HUES48 (cell line): Measurements from ENCODE around the gene SUDS3.
"Not testable (repeated sequence)": the region's sequence is repeated elsewhere in the genome, so short reads cannot be mapped to it uniquely, and the experiment has no call there.

ENCODE experiments used
- H3K27ac ChIP-seq: one replicate; pipeline ENCODE4 v1.7.0; 2013; ENCODE audit warnings: low read depth, low read length, inconsistent platforms
- H3K27me3 ChIP-seq: 2 replicates; pipeline ENCODE4 v1.6.1; 2013; ENCODE audit warnings: mild to moderate bottlenecking, low read length; ENCODE audit not compliant: control insufficient read depth, insufficient read depth
- H3K36me3 ChIP-seq: 2 replicates; pipeline ENCODE4 v1.6.1; 2013; ENCODE audit warnings: low read length; ENCODE audit not compliant: control insufficient read depth, insufficient read depth
- H3K4me1 ChIP-seq: 2 replicates; pipeline ENCODE4 v1.6.1; 2013; ENCODE audit warnings: mild to moderate bottlenecking, low read length; ENCODE audit not compliant: control insufficient read depth, insufficient read depth
- H3K4me3 ChIP-seq: 2 replicates; pipeline ENCODE4 v1.5.1; 2013; ENCODE audit warnings: mild to moderate bottlenecking, low read depth, low read length
- H3K9ac ChIP-seq: 2 replicates; pipeline ENCODE4 v1.6.1; 2013; ENCODE audit warnings: mild to moderate bottlenecking, low read depth, low read length, moderate library complexity
- H3K9me3 ChIP-seq: 2 replicates; pipeline ENCODE4 v1.6.1; 2013; ENCODE audit warnings: low read length; ENCODE audit not compliant: control insufficient read depth, insufficient read depth

SUDS3 gene

DNA sequence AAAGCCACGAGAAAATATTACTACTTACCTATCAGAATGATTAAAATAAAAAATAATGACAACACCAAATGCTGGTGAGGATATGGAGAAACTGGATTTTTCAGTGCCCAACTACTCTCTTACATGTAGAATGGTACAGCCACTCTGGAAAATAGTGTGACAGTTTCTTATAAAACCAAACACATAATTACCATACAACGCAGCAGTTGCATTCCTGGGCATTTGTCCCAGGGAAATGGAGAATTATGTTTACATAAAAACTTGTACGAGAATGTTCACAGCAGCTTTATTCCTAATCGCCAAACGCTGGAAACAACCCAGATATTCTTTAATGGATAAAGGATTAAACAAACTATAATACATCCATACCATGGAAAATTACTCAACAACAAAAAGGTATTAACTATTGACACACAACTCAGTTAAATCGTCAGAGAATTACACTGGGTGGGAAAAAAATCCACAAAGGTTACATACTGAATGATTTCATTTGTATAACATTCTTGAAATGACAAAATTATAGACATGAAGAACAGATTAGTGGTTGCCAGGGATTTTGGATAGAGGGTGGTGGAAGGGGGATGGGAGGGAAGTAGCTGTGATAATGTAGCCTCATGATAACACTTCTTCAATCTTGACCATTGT lies 39.0 kb upstream of the SUDS3 start:
- Histone ChIP-seq H3K36me3 (no peaks in the 10 kb centered on the region), H3K4me1 (peaks cover 4% of the 10 kb centered on the region; the same call in 1 of the 2 replicates), H3K4me3 (no peak overlapping the region), H3K9ac (no peak overlapping the region), H3K9me3 (no peaks in the 10 kb centered on the region), H3K27me3 (no peaks in the 10 kb centered on the region), H3K27ac (no peak overlapping the region)

DNA sequence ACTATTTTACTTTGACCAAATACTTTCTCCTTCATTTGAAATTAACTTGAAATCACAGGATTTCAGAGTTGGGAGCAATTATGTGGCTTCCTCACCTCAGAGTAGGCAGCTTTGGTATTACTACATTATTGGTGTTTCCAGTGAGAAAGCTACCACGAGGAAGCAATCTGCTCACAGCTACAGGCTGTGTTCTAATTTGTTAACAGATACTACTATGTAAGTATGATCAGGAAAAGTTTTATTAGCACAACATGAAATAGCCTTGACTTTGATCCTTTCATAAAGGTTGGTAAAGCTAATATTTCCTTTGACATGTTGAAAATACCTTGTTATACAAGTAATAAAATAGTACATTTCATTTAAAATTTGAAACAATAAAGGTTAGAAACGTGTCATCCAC lies 34.3 kb upstream of the SUDS3 start:
- no peaks in the 10 kb centered on the region for H3K36me3 ChIP-seq
- H3K4me1 ChIP-seq: peaks cover 18% of the 10 kb centered on the region; the same call in 1 of the 2 replicates
- H3K4me3 ChIP-seq: no peak overlapping the region
- H3K9me3 ChIP-seq: no peaks in the 10 kb centered on the region
- H3K27me3 ChIP-seq: no peaks in the 10 kb centered on the region
- no peak overlapping the region for H3K9ac ChIP-seq
- H3K27ac ChIP-seq: no peak overlapping the region

DNA sequence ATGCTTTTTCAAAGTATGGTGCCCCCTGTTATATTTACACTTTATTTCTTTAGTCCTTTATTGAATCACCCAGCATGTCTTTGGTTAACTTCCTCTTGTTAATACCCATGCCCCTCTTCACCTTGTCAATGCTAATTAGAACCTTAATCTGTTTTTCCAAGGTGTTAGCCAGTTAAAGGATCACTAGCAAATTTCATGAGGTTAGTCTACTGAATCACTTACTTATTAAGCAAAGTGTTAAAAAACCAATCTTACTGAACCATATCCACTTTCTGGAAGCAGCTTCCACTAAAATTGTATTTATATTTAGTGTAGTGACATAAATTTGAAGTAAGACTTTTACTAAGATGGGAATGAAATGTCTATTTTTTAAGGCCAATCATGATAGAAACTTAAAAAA lies 31.5 kb upstream of the SUDS3 start:
- Histone ChIP-seq H3K9me3 (no peaks in the 10 kb centered on the region), H3K36me3 (no peaks in the 10 kb centered on the region), H3K4me1 (peaks cover 14% of the 10 kb centered on the region; the same call in 1 of the 2 replicates), H3K4me3 (no peak overlapping the region), H3K27me3 (no peaks in the 10 kb centered on the region), H3K27ac (no peak overlapping the region), H3K9ac (no peak overlapping the region)

DNA sequence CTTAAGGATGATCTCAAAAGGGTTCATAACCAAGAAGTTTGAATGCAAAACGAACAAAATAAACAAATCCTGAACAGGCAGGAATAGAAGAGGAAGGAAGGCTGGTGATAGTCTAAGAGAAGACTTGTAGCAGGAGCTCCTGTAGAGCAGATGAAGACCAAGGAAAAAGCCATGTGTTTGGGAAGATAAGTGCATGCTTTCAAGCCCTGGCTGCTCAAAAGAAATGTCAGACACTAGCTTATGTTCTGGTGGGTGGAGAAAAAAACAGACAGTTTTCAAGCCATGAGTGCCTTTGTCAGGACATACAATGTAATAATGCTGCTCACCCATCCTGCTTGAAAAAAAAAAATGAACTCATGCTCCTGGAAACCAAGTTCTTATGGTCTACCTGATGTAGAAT lies 31.0 kb upstream of the SUDS3 start:
- Histone ChIP-seq H3K4me1 (peaks cover 14% of the 10 kb centered on the region; the same call in 1 of the 2 replicates), H3K4me3 (no peak overlapping the region), H3K36me3 (no peaks in the 10 kb centered on the region), H3K27me3 (no peaks in the 10 kb centered on the region), H3K9ac (no peak overlapping the region), H3K9me3 (no peaks in the 10 kb centered on the region), H3K27ac (no peak overlapping the region)

DNA sequence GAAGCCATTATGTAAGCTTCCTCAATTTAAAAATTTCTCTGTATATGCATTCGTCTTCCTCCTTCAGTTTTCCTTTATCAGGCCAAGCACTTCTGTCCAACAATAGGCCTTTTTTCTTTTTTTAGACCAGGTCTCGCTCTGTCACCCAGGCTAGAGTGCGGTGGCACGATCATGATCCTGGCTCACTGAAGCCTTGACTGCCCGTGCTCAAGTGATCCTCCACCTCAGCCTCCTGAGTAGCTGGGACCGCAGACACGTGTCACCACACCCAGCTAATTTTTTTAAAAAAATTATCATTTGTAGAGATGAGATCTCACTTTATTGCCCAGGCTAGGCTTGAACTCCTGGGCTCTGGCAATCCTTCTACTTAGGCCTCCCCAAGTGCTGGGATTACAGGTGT lies 29.5 kb upstream of the SUDS3 start:
- H3K27ac ChIP-seq: no peak overlapping the region
- peaks cover 14% of the 10 kb centered on the region; the same call in 1 of the 2 replicates for H3K4me1 ChIP-seq
- H3K9ac ChIP-seq: no peak overlapping the region
- no peaks in the 10 kb centered on the region for H3K9me3 ChIP-seq
- H3K4me3 ChIP-seq: no peak overlapping the region
- no peaks in the 10 kb centered on the region for H3K36me3 ChIP-seq
- H3K27me3 ChIP-seq: no peaks in the 10 kb centered on the region

DNA sequence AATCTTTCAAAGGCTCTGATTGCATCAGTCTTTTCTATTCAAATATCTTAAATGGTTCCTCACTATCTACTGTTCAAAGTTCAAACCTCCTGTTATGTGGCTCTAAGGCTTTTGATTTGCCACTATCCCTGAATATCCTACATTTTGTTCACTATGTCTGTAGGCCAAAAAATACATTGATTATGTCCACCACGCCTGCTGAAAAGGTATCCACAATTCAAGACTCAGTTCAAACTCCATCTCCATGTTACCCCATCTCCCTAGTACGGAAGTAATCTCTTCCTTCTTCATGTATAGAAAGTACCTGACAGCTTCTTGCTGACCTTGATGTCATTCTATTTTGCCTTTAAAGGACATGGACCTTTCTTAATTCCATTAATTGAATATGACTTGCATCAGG lies 28.4 kb upstream of the SUDS3 start:
- H3K9me3 ChIP-seq: no peaks in the 10 kb centered on the region
- no peaks in the 10 kb centered on the region for H3K27me3 ChIP-seq
- no peak overlapping the region for H3K9ac ChIP-seq
- H3K4me1 ChIP-seq: peaks cover 14% of the 10 kb centered on the region; the same call in 1 of the 2 replicates
- H3K27ac ChIP-seq: no peak overlapping the region
- no peaks in the 10 kb centered on the region for H3K36me3 ChIP-seq
- H3K4me3 ChIP-seq: no peak overlapping the region

DNA sequence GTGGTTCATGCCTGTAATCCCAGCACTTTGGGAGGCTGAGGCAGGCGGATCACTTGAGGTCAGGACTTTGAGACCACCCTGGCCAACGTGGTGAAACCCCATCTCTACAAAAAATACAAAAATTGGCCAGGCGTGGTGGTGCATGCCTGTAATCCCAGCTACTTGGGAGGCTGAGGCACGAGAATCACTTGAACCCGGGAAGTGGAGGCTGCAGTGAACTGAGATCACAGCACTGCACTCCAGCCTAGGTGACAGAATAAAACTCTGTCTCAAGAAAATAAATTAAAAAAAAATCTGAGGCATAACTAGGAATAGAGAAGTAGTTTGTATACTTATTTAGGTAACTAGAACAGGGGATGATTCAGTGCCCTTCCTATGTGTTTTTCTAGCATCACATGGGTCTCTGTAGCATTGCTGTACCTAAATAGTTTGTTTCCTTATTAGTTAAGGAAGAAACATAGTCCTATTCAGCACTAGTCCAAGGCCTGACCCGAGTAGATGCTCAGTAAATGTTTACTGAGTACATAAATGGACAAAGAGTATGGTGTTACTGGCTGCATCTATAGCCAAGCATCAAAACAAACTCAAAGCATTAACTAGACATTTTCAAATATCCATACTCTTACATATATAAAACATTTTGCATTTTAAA lies 25.3 kb upstream of the SUDS3 start:
- H3K4me1 ChIP-seq: no peaks in the 10 kb centered on the region
- H3K4me3 ChIP-seq: no peak overlapping the region
- H3K27ac ChIP-seq: no peak overlapping the region
- H3K9me3 ChIP-seq: no peaks in the 10 kb centered on the region
- no peak overlapping the region for H3K9ac ChIP-seq
- no peaks in the 10 kb centered on the region for H3K36me3 ChIP-seq
- no peaks in the 10 kb centered on the region for H3K27me3 ChIP-seq

DNA sequence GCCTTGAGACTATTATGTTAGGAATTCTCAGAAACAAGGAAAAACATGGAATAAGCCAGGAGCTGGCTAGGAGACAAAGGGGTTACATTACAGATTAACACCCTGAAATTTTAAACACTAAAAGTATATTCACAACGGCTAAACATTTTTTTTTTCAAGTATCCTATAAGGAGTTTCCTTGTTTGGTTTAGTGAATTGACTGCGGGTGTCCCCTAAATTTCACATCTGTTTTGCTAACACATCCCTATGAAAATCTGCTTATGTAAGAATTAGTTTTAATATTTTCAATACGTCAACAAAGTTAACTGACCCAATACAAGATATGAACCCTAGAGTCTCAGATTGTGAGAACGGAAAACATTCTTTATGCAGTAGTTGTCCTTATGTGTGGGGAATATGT lies 22.6 kb upstream of the SUDS3 start:
- no peaks in the 10 kb centered on the region; the same call in 1 of the 2 replicates for H3K4me1 ChIP-seq

DNA sequence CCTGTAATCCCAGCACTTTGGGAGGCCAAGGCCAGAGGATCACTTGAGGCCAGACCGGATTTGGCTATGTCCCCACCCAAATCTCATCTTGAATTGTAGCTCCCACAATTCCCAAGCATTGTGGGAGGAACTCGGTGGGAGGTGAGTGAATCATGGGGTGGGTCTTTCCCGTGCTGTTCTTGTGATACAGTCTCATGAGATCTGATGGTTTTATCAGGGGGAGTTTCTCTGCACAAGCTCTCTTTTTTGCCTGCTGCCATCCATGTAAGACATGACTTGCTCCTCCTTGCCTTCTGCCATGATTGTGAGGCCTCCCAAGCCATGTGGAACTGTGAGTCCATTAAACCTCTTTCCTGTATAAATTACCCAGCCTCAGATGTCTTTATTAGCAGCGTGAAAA lies 21.9 kb upstream of the SUDS3 start:
- not testable (repeated sequence) for H3K27ac ChIP-seq, H3K9me3 ChIP-seq, H3K4me3 ChIP-seq, H3K4me1 ChIP-seq, H3K27me3 ChIP-seq, H3K36me3 ChIP-seq, H3K9ac ChIP-seq

More for the DNA sequence above, 22.6 kb upstream of the SUDS3 start:
- Histone ChIP-seq H3K4me3 (no peak overlapping the region), H3K27ac (no peak overlapping the region), H3K9me3 (no peaks in the 10 kb centered on the region), H3K36me3 (no peaks in the 10 kb centered on the region), H3K9ac (no peak overlapping the region), H3K27me3 (no peaks in the 10 kb centered on the region)

DNA sequence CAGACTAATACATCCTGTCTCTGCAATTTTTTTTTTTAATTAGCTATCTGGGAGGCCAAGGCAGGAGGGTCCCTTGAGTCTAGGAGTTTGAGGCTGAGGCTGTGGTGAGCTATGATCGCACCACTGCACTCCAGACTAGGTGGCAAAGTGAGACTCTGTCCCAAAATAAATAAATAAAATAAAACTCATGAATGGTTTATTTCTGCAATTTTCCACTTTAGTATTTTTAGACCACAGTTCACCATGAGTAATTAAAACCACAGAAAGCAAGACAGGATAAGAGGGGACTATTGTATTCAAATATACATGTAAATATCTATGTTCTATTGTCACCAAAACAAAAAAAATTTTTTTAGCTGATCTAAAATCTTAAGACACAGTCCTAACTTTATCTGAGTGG lies 21.5 kb upstream of the SUDS3 start:
- H3K36me3 ChIP-seq: no peaks in the 10 kb centered on the region
- H3K27me3 ChIP-seq: no peaks in the 10 kb centered on the region
- no peak overlapping the region for H3K9ac ChIP-seq
- H3K9me3 ChIP-seq: no peaks in the 10 kb centered on the region
- peaks cover 5% of the 10 kb centered on the region; the same call in 1 of the 2 replicates for H3K4me1 ChIP-seq
- H3K4me3 ChIP-seq: no peak overlapping the region
- H3K27ac ChIP-seq: no peak overlapping the region

DNA sequence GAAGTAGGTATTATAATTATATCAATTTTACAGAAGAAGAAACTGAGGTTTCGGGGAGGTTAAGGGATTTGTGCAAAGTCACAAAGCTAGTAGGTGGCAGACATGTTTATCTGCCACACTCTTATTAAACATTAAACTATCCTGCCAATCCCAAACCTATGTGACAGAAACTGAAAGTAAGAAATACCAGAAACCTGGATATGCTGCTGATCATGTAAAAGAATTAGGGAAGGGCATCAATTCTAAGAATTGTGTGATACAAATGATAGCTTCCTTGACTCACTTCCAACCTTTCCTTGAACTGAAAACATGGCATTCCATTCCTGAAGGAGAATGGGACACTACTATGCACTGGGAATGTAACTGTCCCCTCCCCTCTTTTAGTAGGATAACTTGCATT lies 20.5 kb upstream of the SUDS3 start:
- no peak overlapping the region for H3K4me3 ChIP-seq
- H3K36me3 ChIP-seq: no peaks in the 10 kb centered on the region
- H3K4me1 ChIP-seq: peaks cover 8% of the 10 kb centered on the region; the same call in 1 of the 2 replicates
- no peaks in the 10 kb centered on the region for H3K27me3 ChIP-seq
- H3K27ac ChIP-seq: no peak overlapping the region
- no peaks in the 10 kb centered on the region for H3K9me3 ChIP-seq
- H3K9ac ChIP-seq: no peak overlapping the region
